B cell (primary cell): ENCODE data around the gene NOC4L. TPM values are rescaled to one million over a fixed set of nuclear protein-coding genes. Genes with fewer than 3 reads are reported as not detected.

Experiments
- ATAC-seq: fragments of 200-7000 bp; cut with Tn5 transposase; one replicate; pipeline ENCODE4 v1.10.0; 2021; ENCODE audit warnings: low read depth, mild to moderate bottlenecking, moderate number of reproducible peaks, moderate library complexity
- CTCF ChIA-PET: fragments of 350-600 bp; sonication (Branson Sonifier 250); formaldehyde crosslinking; loops from one replicate; lab custom pipeline; 2021; ENCODE audit warnings: antibody characterized with exemption, inconsistent platforms; lab: Charles Lee
- POLR2A ChIA-PET: fragments of 350-600 bp; sonication (Branson Sonifier 250); formaldehyde crosslinking; loops from one replicate; lab custom pipeline; 2021; ENCODE audit warnings: antibody characterized with exemption; lab: Charles Lee
- DNase-seq: peaks from one replicate; pipeline ENCODE4 v3.0.0; 2013
- H2AFZ ChIP-seq: 2 replicates; pipeline ENCODE4 v1.6.1; 2012; ENCODE audit warnings: mild to moderate bottlenecking, low read depth, low read length; ENCODE audit not compliant: insufficient read depth, poor library complexity, severe bottlenecking
- H3K27ac ChIP-seq, 2 donors: 1 replicate in 1 of 2; 2 replicates in 1 of 2; pipeline ENCODE4 v1.5.1; 2012 to 2013; ENCODE audit warnings: low read length in 2 of 2, mild to moderate bottlenecking in 2 of 2, moderate library complexity in 1 of 2
- H3K27me3 ChIP-seq, 4 experiments: fragments of 200-600 bp in 1 of 4; sonication (generic) in 1 of 4; replicated peaks in 1 of 4; 1 replicate in 2 of 4; 2 replicates in 2 of 4; pipeline versions ENCODE4 v1.6.1 to v1.7.0; 2013 to 2016; ENCODE audit warnings: low read length in 3 of 4, mild to moderate bottlenecking in 2 of 4, mixed read lengths in 1 of 4, moderate library complexity in 1 of 4; ENCODE audit not compliant: insufficient read depth in 4 of 4, control insufficient read depth in 3 of 4; ENCODE audit errors: control extremely low read depth in 1 of 4
- H3K36me3 ChIP-seq, 2 experiments: replicated peaks in 1 of 2; 1 replicate in 1 of 2; 2 replicates in 1 of 2; pipeline versions ENCODE4 v1.6.1 to v1.7.1; 2013; ENCODE audit warnings: low read length in 1 of 2; ENCODE audit not compliant: insufficient read depth in 2 of 2, control insufficient read depth in 1 of 2; ENCODE audit errors: control extremely low read depth in 1 of 2, extremely low read depth in 1 of 2
- H3K4me1 ChIP-seq, 2 donors: fragments of 200-600 bp in 1 of 2; sonication (generic) in 1 of 2; 1 replicate in 1 of 2; 2 replicates in 1 of 2; pipeline versions ENCODE4 v1.5.1 to v1.6.1; 2013 to 2017; ENCODE audit warnings: low read length in 2 of 2; ENCODE audit not compliant: control insufficient read depth in 2 of 2, insufficient read depth in 2 of 2
- H3K4me2 ChIP-seq: replicated peaks from 2 replicates; pipeline ENCODE3; 2012; ENCODE audit warnings: mild to moderate bottlenecking, low read depth, low read length; ENCODE audit not compliant: poor library complexity, severe bottlenecking
- H3K4me3 ChIP-seq, 5 experiments: fragments of 200-600 bp in 1 of 5; sonication (generic) in 1 of 5; 1 replicate in 3 of 5; 2 replicates in 2 of 5; pipeline versions ENCODE4 v1.5.1 to v1.7.0; 2011 to 2016; ENCODE audit warnings: low read length in 4 of 5, mild to moderate bottlenecking in 4 of 5, low read depth in 2 of 5, control low read depth in 1 of 5, moderate library complexity in 1 of 5; ENCODE audit not compliant: insufficient read depth in 1 of 5; ENCODE audit errors: control extremely low read depth in 1 of 5, extremely low read depth in 1 of 5
- H3K79me2 ChIP-seq: fragments of 200-600 bp; sonication (generic); one replicate; pipeline ENCODE4 v1.6.0; 2016; ENCODE audit warnings: low read length; ENCODE audit not compliant: control insufficient read depth, insufficient read depth
- H3K9ac ChIP-seq: fragments of 200-600 bp; sonication (generic); 2 replicates; pipeline ENCODE4 v1.6.1; 2017; ENCODE audit warnings: mild to moderate bottlenecking, low read length, moderate library complexity
- H3K9me3 ChIP-seq, 3 donors: one replicate each; pipeline versions ENCODE4 v1.6.1 to v1.7.1; 2013; ENCODE audit warnings: low read length in 2 of 3; ENCODE audit not compliant: control insufficient read depth in 2 of 3, insufficient read depth in 1 of 3; ENCODE audit errors: control extremely low read depth in 1 of 3
- H4K20me1 ChIP-seq: 2 replicates; pipeline ENCODE4 v1.6.0; 2012; ENCODE audit warnings: mild to moderate bottlenecking, low read length; ENCODE audit not compliant: insufficient read depth, control insufficient read depth, poor library complexity, severe bottlenecking
- H3K27ac Mint-ChIP-seq: one replicate; pipeline ENCODE4 v1.8.0; 2021; ENCODE audit warnings: mixed read lengths
- H3K27me3 Mint-ChIP-seq: one replicate; pipeline ENCODE4 v1.8.0; 2021; ENCODE audit warnings: mixed read lengths
- H3K4me1 Mint-ChIP-seq: one replicate; pipeline ENCODE4 v1.8.0; 2021; ENCODE audit warnings: mixed read lengths
- H3K4me3 Mint-ChIP-seq: one replicate; pipeline ENCODE4 v1.8.0; 2021; ENCODE audit warnings: mixed read lengths
- H3K9me3 Mint-ChIP-seq: one replicate; pipeline ENCODE4 v1.8.0; 2022; ENCODE audit warnings: mixed read lengths; ENCODE audit not compliant: insufficient read depth
- EZH2 ChIP-seq: IDR thresholded peaks from 2 replicates; pipeline ENCODE4 v1.6.1; 2012; ENCODE audit warnings: borderline replicate concordance, low read depth, mild to moderate bottlenecking, moderate library complexity, low read length; ENCODE audit not compliant: insufficient read depth, poor library complexity, severe bottlenecking
- WGBS: methylation state at CpG from one replicate; pipeline ENCODE4 v1.1.5; 2013; ENCODE audit warnings: missing lambda C conversion rate; ENCODE audit not compliant: insufficient coverage; 5-methylcytosine and 5-hydroxymethylcytosine counted together
- intact Hi-C: fragments of 100-400 bp; cut with micrococcal nuclease; formaldehyde crosslinking; loops from one replicate; pipeline ENCODE4 v1.10.0; 2022
- polyA plus RNA-seq: library from polyadenylated mRNA; depleted of rRNA; stranded (reverse); fragments of >200 nt; gene quantifications from 2 replicates; pipeline ENCODE4 v1.2.3, GENCODE V29; 2012
- total RNA-seq, 2 donors: library from RNA; stranded (reverse); fragments of 120-200 nt in 1 of 2; gene quantifications; 1 replicate in 1 of 2; 2 replicates in 1 of 2; pipeline versions ENCODE4 v1.2.3 to v1.2.4, GENCODE V29; 2013 to 2022
- TF ChIP-seq, protein P1 (sequence below): fragments of 200-600 bp; IDR thresholded peaks from one replicate; pipeline ENCODE4 v1.8.0; 2022; ENCODE audit warnings: antibody characterized with exemption, mild to moderate bottlenecking

The NOC4L gene
- total and polyA plus RNA-seq, 2 donors (not counting 1 experiment from before 2014, with no cell fraction given), result 13.1 to 21.9 TPM

DNA sequence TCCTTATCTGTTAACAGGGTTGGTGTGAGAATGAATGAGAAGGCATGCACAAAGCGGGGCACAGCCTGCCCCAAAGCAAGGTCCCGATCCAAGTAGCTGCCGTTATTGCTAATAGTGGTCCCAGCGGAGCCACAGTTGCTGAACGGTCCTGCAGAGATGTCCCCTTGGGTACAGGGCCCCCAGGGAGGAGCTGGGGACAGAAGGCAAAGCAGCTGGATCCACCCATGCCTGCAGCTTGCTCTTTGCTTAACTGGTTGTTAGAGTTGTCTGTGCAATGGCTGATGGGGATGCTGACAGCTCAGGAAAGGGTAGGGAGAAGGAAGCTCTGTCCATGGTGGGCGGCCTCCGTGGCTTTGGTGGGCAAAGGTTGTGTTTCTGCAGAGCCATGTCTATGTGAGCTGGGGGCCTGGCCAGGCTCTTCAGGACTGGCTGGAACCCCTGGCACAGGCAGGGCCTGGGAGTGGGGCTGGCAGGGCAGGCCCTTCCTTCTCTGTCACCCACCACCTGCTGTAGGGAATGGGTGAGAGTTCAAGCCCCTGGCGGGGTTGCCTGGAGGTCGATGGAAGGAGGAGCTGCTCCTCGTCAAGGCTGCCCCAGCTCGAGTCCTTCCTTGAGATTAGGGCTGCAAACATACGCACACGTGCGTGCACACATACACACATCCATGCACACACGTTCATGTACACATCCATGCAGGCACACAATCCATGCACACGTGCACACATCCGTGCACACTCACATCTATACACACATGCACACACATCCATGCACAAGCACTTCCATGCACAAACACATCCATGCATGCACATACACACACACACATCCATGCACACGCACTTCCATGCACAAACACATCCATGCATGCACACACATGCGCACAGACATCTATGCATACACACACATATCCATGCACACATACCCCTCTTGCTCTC lies 35.4 kb downstream of the NOC4L start:
- Mint-ChIP-seq H3K9me3 (peaks cover 4% of the 10 kb centered on the region), H3K4me3 (no peak overlapping the region), H3K27me3 (peaks cover 21% of the 10 kb centered on the region), H3K27ac (peak overlapping the region; percentile 43), H3K4me1 (peaks cover 6% of the 10 kb centered on the region)
- Histone ChIP-seq H3K4me2 (no peak overlapping the region), H3K4me1 (peaks cover 3 to 4% of the 10 kb centered on the region in 2 donors), H3K79me2 (no peaks in the 10 kb centered on the region), H4K20me1 (no peaks in the 10 kb centered on the region), H3K27ac (no peak overlapping the region), H2AFZ (no peak overlapping the region), H3K9ac (no peak overlapping the region), H3K27me3 (peaks cover 0 to 19% (median 0%) of the 10 kb centered on the region in 4 experiments), H3K9me3 (peaks cover 0 to 28% (median 0%) of the 10 kb centered on the region in 3 donors), H3K36me3 (no peaks in the 10 kb centered on the region), H3K4me3 (no peak overlapping the region)
- ChIA-PET POLR2A (no interaction called here), CTCF (no interaction called here)
- intact Hi-C loops, result no loop called here
- DNase-seq (no peak), ATAC-seq (no peak)
- TF ChIP-seq EZH2, result no peak
- TF ChIP-seq, protein P1, sequence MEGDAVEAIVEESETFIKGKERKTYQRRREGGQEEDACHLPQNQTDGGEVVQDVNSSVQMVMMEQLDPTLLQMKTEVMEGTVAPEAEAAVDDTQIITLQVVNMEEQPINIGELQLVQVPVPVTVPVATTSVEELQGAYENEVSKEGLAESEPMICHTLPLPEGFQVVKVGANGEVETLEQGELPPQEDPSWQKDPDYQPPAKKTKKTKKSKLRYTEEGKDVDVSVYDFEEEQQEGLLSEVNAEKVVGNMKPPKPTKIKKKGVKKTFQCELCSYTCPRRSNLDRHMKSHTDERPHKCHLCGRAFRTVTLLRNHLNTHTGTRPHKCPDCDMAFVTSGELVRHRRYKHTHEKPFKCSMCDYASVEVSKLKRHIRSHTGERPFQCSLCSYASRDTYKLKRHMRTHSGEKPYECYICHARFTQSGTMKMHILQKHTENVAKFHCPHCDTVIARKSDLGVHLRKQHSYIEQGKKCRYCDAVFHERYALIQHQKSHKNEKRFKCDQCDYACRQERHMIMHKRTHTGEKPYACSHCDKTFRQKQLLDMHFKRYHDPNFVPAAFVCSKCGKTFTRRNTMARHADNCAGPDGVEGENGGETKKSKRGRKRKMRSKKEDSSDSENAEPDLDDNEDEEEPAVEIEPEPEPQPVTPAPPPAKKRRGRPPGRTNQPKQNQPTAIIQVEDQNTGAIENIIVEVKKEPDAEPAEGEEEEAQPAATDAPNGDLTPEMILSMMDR, result no peak
- 75% methylated on average over 17 of the region's 19 CpGs for WGBS
